ENCODE results near the gene LZTR1.

LZTR1 gene

DNA sequence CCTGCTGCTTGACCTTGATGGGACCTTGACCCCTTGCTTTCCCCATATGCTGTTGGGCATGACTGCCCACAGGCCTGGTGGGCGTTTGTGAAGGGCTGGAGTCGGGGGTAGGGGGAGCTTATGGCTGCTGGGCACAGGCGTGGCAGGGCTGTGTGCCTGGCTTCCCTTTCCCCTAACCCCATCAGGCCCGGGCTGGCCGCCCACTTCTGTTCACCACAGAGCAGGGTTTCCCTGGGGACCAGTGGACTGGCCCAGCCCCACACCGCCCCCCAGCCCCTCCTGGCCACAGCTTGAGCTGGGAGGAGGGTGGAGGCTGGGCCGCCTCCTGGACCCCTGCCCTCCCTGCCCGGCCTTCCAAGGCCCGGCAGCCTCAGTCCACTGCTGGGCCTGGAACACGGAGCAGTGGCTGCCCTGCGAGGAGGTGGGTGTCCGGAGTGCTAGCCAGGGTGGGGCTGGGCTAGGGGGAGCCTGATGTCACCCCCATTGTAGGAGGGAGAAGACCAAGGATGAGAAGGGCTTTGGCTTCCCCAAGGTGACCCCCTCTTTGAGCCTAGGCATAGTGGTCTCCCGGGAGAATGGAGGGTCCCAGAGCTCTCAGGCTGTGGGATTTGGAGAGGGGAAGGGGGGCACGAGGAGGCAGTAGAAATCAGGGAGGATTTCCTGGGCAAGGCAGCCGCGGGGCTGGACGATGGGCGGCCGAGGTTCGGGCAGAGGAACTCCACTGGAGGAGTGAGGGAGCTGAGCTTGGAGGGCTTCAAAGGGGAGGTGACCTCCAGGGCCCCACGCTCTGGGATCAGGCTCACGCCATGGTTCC lies 15.0 kb upstream of the LZTR1 start, which contains the start of gene AIFM3:
Gene AIFM3, plus strand, starts transcription at position 373 of the 814 bp plus-strand sequence. CDS start 690 bp downstream, outside the sequence.
- DNase-seq, result no peak

DNA sequence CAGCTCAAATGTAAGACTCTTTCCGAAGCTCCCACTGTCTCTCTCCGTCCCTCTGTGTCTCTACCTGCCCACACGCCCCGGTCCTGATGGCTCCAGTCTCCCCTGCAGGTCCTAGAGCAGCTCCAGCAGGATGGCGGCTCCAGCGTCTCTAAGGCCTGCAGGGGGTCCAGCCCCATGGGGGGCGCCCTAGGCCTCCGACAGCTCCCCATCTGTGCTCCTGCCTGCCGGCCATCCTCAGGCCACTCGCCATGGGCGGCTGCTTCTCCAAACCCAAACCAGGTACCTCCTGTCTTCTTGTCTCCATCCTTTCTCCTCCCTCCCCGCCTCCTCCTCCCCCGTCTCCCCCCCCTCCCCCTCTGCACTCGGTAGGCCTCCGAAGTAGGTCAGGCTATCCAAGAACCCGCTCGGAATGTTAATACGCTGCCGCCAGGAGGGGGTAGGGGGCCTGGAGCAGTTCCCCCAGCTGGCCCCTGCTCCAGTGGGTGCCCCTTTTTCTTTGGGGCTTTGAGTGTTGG lies 14.3 kb upstream of the LZTR1 start:
- no peak for DNase-seq

DNA sequence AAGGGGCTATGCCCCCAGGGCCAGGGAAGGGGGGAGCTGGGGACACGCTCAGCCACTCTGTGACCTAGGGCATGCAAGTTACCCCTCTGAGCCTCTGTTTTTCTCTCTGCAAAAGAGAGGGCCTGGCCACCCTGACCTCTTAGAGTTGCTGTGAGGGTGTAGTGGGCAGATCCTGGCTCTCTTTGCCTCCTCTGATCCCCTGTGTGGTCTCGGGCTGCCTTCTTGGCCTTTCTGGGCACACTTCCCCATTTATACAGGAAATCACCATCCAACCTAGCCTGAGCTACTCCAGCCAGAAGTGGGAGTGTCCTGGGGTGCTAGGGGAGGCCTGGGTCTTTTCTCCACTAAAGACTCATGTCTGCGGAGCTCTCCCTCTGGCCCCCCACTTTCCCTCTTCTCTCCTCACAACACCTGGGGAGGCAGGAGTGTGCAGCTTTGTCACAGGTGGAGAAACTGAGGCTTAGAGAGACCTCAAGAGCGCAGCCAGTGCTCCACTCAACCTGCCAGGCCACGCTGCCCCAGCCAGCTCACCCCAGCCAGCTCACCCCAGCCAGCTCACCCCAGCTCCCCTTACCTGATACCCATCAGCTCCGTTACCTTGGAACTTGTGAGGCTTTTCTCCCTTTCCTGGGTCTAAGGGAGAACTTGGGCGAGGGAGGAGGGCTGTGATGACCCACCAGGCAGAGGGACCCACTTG lies 13.7 kb upstream of the LZTR1 start:
- DNase-seq, result peak; percentile 67

DNA sequence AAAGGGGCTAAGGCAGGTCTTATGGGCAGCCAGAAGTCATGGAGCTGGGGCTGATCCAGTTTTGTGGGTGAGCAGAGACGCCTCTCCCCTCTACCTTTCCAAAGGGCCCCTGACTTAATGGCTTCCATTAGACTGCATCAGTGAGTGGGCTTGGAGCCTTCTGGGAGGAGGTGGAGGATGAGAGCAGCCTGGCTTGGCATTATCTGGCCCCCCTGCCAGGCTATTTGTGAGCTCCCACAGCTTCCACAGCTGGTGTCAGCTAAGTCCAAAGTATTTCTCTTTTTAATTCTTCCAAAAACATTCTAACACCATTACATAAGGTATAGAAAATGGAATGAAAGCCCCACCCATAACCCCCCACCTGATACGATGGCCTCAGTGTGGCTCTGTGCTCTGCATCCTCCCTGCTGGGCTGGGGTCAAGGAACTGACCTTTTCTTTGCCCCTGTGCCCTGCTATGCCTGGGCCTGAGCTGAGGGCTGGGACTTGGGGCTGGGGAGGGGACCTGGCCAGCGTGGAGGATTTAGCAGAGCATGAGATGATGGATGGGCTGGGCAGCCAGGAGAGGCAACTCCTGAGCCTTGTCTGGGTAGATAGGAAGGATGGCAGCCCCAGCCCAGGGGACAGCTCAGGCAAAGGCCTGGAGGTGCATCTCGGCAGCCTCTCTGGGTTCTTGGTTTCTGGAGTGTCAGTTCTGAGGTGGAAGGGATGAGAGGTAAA lies 11.0 kb upstream of the LZTR1 start:
- no peak for DNase-seq

DNA sequence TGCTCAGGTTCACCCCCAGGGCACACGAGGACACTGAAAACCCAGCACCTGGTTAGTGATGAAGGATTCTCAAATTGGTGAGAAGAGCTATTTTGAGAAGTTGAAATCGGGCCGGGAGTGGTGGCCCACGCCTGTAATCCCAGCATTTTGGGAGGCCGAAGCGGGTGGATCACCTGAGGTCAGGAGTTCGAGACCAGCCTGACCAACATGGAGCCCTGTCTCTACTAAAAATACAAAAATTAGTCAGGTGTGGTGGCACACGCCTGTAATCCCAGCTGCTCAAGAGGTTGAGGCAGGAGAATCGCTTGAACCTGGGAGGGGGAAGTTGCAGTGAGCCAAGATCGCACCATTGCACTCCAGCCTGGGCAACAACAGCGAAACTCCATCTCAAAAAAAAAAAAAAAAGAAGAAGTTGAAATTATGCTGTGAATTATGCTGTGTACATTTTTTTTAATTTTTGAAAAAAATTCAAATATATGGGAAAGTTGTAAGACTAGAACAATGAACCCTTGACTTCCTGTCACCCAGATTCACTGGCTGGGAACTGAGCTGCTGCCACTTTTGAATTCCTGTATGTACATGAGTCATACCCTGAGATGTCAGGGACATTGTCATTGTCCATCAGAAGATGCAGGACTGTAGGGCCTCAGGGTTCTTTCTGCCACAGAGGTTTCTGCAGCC lies 9.9 kb upstream of the LZTR1 start:
- peak; percentile 71 for DNase-seq

DNA sequence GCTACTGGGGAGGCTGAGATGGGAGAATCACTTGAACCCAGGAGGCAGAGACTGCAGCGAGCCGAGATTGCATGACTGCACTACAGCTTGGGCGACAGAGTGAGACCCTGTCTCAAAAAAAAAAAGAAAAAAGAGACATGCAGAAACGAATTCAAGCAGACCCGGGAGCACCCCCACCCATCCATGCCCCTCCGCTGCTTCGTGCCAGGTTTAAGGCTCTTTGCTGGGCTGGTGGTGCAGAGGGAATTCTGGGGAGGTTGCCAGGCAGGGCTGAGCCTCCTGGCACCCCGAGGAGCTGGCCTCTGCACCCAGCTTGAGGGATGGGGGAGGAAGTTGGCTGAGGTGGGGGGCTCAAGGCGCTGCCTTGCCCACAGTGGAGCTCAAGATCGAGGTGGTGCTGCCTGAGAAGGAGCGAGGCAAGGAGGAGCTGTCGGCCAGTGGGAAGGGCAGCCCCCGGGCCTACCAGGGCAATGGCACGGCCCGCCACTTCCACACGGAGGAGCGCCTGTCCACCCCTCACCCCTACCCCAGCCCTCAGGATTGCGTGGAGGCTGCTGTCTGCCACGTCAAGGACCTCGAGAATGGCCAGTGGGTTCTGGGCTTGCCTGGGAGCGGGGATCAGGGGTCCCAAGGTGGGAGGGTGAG lies 9.0 kb upstream of the LZTR1 start:
- DNase-seq, result no peak

DNA sequence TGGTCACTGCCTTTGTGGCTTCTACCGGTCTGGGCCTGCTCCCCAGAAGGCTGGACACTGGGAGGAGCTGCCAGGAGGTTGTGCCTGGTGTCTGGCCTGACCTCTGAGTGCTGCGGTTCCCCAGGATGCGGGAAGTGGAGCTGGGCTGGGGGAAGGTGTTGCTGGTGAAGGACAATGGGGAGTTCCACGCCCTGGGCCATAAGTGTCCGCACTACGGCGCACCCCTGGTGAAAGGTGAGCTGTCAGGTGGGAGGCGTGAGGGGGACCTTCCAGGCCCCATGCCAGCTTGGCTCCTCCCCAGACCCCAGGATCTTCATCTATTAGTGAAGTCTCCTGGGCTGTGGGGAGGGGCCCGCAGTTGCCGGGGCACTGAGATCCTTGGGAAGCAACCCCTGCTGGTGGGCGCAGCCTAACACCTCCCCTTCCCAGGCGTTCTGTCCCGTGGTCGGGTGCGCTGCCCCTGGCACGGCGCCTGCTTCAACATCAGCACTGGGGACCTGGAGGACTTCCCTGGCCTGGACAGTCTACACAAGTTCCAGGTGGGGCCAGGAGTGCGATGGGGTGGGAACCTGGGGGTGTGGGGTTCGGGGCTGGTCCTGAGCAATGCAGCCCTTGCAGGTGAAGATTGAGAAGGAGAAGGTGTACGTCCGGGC lies 8.3 kb upstream of the LZTR1 start:
- no peak for DNase-seq

DNA sequence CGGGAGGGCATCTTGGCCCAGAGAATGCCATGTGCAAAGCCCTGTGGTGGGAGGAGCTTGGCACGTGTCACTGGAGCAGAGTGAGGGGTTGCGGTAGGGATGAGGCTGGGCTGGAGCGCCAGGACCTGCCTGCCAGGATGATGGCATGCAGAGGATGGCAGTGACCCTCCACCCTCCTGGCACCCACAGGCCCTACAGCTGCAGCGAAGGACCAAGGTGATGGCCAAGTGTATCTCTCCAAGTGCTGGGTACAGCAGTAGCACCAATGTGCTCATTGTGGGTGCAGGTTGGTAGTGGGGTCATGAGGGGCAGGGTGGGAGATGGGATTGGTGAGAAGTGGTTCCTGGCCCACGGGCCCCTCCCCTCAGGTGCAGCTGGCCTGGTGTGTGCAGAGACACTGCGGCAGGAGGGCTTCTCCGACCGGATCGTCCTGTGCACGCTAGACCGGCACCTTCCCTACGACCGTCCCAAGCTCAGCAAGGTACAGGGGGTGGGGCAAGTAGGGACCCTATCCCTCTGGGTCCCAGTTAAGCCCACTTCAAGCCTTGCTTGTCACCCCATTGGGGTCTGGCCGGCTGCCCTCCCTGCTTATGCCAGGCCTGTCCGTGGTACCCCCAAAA lies 7.7 kb upstream of the LZTR1 start:
- DNase-seq, result no peak

DNA sequence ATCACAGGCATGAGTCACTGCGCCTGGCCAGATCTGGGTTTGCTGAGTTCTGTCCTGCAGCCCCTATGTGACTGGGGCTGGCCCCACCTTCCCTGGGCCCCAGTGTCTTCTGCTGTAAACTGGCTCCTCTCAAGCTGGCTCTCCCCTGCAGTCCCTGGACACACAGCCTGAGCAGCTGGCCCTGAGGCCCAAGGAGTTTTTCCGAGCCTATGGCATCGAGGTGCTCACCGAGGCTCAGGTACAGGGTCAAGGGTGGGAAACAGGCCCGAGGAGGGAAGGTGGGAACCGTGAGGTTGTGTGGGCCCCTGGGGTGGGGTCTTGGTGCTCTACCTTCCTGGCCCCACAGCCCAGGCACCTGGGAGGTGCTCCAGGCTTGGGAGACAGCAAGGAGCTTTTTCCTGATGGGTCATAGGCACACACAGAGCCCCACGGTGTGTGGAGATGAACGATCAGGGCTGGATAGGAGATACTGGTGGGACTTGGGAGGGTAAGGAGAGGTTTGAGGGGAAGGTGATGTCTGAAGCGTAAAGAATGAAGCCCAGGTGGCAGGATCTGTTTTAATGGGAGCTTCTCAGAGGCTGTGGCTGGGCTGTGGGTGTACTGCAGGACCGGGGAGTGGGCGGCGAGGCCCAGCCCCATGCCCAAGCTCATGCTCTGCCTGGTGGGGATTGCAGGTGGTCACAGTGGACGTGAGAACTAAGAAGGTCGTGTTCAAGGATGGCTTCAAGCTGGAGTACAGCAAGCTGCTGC lies 6.4 kb upstream of the LZTR1 start:
- no peak for DNase-seq

DNA sequence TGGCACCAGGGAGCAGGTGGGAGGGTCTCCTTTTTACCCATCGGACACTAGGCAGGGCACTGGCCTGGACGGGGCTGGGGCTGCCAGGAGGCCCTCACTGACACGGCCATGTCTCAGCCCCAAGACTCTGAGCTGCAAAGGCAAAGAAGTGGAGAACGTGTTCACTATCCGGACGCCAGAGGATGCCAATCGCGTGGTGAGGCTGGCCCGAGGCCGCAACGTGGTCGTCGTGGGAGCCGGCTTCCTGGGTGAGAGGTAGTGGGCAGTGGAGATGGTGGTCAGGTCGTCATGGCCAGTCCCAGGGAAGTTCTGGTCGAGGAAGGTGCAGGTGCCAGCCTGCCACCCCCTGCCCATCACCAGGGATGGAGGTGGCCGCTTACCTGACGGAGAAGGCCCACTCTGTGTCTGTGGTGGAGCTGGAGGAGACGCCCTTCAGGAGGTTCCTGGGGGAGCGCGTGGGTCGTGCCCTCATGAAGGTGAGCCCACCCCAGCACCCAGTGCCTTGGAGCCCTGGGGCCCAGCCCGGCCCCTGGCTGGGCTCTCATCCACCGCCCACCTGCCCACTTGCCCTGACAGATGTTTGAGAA lies 5.7 kb upstream of the LZTR1 start:
- no peak for DNase-seq

DNA sequence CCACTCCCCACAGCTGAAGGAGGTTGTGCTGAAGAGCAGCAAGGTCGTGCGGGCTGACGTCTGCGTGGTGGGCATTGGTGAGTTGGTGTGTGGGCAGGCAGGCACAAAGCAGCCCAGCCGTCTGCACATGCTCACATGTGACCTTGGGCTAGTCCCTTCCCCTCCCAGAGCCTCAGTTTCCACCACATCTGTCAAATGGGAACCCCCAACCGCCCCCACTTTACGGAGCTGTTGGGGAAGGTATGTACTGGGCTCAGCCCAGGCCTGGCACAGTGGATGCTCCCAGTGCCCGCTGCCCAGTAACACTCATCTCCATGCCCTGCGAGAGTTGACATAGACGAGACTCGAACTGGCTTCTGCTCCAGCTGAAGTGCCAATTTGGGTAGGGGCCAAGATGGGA lies 5.1 kb upstream of the LZTR1 start:
- no peak for DNase-seq

DNA sequence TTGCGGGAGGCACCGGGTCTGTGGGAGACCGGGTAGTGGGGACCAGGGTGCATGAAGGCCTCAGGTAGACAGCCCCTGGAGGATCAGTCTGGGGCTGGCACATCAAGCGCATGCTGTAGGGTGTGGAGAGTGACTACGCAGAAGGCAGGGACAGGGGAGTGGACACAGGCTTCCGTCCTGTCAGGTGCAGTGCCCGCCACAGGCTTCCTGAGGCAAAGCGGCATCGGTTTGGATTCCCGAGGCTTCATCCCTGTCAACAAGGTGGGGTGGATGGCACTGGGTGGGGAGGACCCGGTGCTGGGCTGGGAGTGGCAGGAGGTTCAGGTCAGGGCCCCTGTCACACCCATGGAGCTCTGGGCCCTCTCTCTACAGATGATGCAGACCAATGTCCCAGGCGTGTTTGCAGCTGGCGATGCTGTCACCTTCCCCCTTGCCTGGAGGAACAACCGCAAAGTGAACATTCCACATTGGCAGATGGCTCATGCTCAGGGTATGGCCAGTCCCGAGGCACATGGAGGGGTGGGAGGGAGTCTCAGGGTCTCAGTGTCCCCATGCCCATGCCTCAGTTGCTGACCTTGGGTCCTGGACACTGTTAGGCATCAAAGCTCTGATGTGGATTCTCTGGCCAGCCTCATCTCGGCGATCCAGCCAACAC lies 4.5 kb upstream of the LZTR1 start:
- DNase-seq, result no peak

DNA sequence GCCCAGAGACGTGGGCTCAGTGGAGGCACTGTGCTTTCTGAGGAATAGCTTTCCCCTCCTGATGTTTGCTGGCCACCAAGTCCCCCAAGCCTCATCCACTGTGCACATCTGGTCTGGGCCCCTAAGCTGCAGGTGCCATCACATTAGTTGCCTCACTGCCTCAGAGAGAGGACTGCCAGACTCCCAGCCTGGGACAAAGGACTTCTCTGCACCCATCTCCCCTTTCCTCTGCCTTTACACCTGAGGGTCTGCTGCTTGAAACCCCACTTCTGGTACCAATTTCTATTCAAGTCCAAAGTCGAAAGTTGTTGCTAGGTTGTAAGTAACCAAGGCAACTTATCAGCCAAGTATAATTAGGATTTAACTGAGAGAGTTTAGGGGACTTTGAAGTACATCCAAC lies 3.7 kb upstream of the LZTR1 start:
- DNase-seq, result no peak

DNA sequence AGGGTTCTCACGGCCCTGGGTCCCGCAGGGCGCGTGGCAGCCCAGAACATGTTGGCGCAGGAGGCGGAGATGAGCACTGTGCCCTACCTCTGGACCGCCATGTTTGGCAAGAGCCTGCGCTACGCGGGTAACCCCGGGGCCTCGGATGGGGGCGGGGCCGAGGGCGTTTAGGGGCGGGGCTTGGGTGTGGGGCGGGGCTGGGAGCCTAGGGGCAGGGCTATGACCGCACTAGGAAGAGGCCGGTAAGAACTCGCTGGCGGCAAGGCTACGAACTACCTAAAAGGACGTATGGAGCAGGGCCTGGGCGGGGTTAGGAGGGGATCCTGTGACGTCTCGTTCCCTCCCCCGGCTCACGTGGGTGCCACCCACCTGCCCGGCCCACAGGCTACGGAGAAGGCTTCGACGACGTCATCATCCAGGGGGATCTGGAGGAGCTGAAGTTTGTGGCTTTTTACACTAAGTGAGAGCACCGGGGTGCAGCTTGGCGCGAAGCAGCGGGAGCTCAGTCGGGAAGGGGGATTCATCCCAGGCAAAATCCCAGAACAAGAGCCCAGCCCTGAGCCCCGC lies 2.8 kb upstream of the LZTR1 start:
- DNase-seq, result peak; percentile 61

DNA sequence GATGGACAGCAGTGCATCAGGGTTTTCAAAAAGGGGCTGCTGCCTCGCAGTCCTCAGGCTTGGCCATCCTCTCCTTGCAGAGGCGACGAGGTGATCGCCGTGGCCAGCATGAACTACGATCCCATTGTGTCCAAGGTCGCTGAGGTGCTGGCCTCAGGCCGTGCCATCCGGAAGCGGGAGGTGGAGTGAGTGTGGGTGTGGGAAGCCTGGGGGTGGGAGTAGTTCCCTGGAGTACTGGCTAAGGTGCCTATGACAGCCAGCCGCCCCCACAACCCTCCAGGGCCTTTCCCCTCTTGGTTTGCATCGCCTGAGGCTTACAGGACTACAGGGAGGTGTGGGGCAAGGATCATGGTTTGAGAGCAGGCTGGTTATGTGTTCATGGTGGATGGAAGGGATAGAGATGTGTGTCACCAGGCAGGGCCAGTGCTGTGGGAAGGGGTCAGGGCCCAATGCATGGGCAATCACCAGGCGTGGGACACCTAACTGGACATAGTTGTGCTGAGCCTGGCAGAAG lies 2.1 kb upstream of the LZTR1 start:
- no peak for DNase-seq

DNA sequence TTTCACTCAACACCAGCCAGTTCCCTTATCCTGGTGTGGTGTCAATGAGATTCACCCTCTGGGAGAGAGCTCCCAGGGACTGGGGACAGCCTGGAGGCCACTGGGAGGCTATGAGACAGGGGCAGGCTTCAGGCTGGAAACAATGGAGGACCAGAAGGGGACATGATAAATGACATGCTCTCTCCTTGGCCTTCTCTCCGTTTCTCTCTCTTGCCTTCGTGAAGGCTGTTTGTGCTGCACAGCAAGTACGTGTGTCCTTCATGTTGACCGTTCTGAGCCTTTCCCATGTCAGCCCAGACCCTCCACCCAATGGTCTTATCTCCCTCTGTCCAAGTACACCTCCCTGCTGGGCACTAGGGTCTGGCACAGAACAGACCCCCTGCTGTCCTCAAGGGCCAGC lies 1.6 kb upstream of the LZTR1 start:
- no peak for DNase-seq

DNA sequence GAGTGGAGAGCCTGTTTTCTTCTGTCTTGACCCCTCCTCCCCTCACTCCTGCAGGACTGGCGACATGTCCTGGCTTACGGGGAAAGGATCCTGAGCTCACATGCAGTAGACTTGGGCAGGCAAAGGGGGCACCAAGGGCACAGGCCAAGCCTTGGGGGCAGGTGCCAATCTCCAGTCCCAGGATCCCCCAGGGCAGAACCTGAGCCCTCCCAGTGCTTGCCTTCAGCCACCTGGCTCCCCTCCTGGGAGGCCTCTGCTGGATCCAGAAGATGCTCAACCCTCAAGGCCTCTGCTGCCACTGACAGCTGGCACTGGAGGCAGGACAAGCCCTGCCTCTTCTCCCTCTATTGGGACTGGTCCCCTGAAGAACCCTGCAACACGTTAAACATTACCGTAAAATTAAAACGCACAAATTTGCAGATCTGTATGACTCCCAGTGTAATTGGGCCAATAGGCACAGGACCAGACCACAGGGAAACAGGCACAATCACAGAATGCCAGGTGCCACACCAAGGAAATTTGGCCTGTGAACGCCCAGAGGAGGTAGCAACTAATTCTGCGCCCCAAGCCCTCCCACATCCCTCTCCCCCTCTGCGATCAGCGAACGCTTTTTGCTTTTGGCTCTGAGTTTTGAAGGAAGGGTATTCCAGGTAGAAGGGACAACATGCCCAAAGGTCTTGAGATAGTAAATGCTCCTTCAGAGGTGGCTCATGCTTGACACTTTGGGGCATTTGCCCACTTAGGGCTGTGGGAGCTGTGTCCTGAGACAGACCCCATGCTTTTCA lies 967 bp upstream of the LZTR1 start:
- no peak for DNase-seq

DNA sequence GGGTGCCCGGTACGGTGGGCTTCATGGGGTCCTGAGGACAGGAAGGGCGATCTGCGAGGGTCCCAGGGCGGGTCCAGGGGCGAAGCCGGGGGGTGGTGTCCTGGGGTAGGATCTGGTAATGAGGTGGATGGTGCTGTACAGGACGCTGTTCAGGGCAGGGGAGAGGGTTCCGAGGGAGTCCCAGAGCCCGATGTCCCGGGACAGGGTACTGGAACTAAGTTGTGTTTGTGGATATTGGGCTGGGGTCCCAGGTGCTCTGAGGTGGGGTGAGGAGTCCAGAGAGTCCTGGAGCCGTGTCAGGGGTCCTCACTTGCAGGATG lies 426 bp downstream of the LZTR1 start:
- DNase-seq, result no peak
